Ecto neural progenitor cell (in vitro differentiated cells): ENCODE results near the gene OR2A2.
"Not testable (repeated sequence)": the region's sequence is repeated elsewhere in the genome, so short reads cannot be mapped to it uniquely, and the experiment has no call there.

Experiments used
- DNase-seq: peaks from one replicate; pipeline ENCODE4 v3.0.0-alpha.2; 2018; ENCODE audit warnings: low spot score

Gene OR2A2

GRCh38 chr7:144109283-144109682 lies at the start of gene OR2A2:
Gene OR2A2 (plus strand): TSS chr7:144109583. CDS start chr7:144109583, 0 bp downstream.
- DNase-seq: no peak

- DNase-seq: no peak
Observed at GRCh38 chr7:144063710-144064109, 45.7 kb upstream of the OR2A2 start.

- DNase-seq: no peak
Observed at GRCh38 chr7:144069511-144069910, 39.9 kb upstream of the OR2A2 start, which contains the start of gene OR2A25. Gene OR2A25 (plus strand): TSS chr7:144069811. CDS start chr7:144074220, 4,409 bp downstream.

- DNase-seq: no peak
Observed at GRCh38 chr7:144069953-144070352, 39.4 kb upstream of the OR2A2 start.

- DNase-seq: no peak
Observed at GRCh38 chr7:144074374-144074773, 35.0 kb upstream of the OR2A2 start.

- no peak for DNase-seq
Observed at GRCh38 chr7:144085978-144086377, 23.4 kb upstream of the OR2A2 start, which contains the start of gene OR2A12. Gene OR2A12 (plus strand): TSS chr7:144086278. CDS start chr7:144095108, 8,830 bp downstream.

- no peak for DNase-seq
Observed at GRCh38 chr7:144086730-144087129, 22.7 kb upstream of the OR2A2 start.

- DNase-seq: no peak
Observed at GRCh38 chr7:144087230-144087629, 22.2 kb upstream of the OR2A2 start.

GRCh38 chr7:144090667-144091066 lies 18.7 kb upstream of the OR2A2 start:
- no peak for DNase-seq

- DNase-seq: no peak
Observed at GRCh38 chr7:144098776-144099175, 10.6 kb upstream of the OR2A2 start.

GRCh38 chr7:144100607-144101006 lies 8.8 kb upstream of the OR2A2 start:
- no peak for DNase-seq

GRCh38 chr7:144102041-144102440 lies 7.3 kb upstream of the OR2A2 start:
- no peak for DNase-seq

GRCh38 chr7:144105211-144105610 lies 4.2 kb upstream of the OR2A2 start:
- no peak for DNase-seq

GRCh38 chr7:144110272-144110671 lies 889 bp downstream of the OR2A2 start:
- no peak for DNase-seq

- DNase-seq: no peak
Observed at GRCh38 chr7:144113651-144114050, 4.3 kb downstream of the OR2A2 start.

GRCh38 chr7:144118341-144118740 lies 9.0 kb downstream of the OR2A2 start:
- DNase-seq: no peak

- no peak for DNase-seq
Observed at GRCh38 chr7:144122876-144123275, 13.5 kb downstream of the OR2A2 start, which contains the start of gene OR2A14. Gene OR2A14 (plus strand): TSS chr7:144123176. CDS start chr7:144129113, 5,937 bp downstream.

- peak; percentile 89 for DNase-seq
Observed at GRCh38 chr7:144127714-144128334, 18.4 kb downstream of the OR2A2 start.

GRCh38 chr7:144129601-144130000 lies 20.2 kb downstream of the OR2A2 start:
- DNase-seq: not testable (repeated sequence)

GRCh38 chr7:144130730-144131129 lies 21.3 kb downstream of the OR2A2 start:
- DNase-seq: no peak

GRCh38 chr7:144132262-144132661 lies 22.9 kb downstream of the OR2A2 start:
- no peak for DNase-seq

- DNase-seq: no peak
Observed at GRCh38 chr7:144133307-144133706, 23.9 kb downstream of the OR2A2 start.

- no peak for DNase-seq
Observed at GRCh38 chr7:144134116-144134515, 24.7 kb downstream of the OR2A2 start.

- DNase-seq: no peak
Observed at GRCh38 chr7:144137501-144137900, 28.1 kb downstream of the OR2A2 start.
